NB4 (cell line): Measurements from ENCODE around the gene LCN15.

ENCODE experiments used
- DNase-seq: peaks from one replicate; pipeline ENCODE4 v3.0.0; 2010; ENCODE audit warnings: low read depth
- H3K4me3 ChIP-seq: one replicate; pipeline ENCODE4 v1.5.1; 2011; ENCODE audit warnings: mild to moderate bottlenecking, low read depth, low read length, moderate library complexity
- MAX ChIP-seq: IDR thresholded peaks from 2 replicates; pipeline ENCODE4 v1.6.1; 2011; ENCODE audit warnings: low read depth, low read length
- MYC ChIP-seq: IDR thresholded peaks from 2 replicates; pipeline ENCODE4 v1.6.1; 2011; ENCODE audit warnings: low read depth, low read length
- POLR2A ChIP-seq: IDR thresholded peaks from 2 replicates; pipeline ENCODE4 v1.6.1; 2011; ENCODE audit warnings: mild to moderate bottlenecking; ENCODE audit not compliant: insufficient read length; ENCODE audit errors: extremely low read depth
- TF ChIP-seq, protein P1 (sequence below): IDR thresholded peaks from one replicate; pipeline ENCODE4 v1.5.1; 2012; ENCODE audit warnings: low read depth, low read length

LCN15 gene

DNA sequence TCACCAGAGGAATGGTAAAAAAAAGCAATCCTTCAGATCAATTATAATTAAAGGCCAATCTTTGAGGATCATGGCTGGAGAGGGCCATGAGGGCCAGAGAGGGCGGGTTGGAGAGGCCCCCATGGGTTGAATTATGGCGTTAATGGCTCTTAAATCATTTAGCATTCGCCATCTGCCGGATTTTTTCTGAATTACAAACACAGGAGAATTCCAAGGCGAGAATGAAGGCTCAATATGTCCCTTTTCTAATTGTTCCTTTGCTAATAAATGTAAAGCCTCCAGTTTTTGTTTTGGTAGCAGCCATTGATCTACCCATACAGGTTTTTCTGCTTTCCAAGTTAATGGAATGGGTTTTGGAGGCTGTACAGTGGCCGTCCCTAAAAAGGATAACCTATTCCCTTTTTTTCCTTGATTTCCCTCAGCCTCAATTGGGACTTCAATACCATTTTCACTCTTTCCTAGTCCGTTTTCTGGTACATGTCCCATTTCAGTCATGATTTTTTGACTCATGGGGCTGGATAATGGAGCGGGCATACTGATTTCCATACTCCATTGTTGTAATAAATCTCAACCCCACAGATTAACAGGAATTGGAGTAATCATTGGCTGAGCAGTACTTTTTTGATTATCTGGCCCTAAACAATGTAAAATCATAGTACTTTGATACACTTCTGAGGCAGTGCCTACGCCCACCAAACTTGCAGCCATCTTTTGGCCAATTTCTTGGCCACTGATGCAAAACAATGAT, 20.1 kb upstream of the LCN15 start:
- H3K4me3 ChIP-seq, result no peak overlapping the region
- DNase-seq, result peak; percentile 49

DNA sequence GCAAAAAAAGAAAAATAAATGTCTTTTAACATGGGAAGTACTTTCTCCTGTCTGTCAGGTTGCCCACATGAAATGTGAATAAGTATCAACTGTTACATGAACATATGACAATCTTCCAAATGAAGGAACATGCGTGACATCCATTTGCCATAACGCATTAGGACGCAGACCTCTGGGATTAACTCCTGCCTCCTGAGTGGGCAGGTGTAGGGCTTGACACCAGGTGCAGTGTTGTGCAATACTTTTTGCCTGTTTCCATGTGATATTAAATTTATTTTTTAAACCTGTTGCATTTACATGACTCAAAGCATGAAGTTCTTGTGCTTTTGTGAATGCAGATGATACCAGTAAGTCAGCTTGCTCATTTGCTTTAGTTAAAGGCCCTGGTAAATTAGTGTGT, 18.1 kb upstream of the LCN15 start:
- DNase-seq, result no peak
- H3K4me3 ChIP-seq, result no peak overlapping the region
- TF ChIP-seq MYC, result no peak
- no peak for TF ChIP-seq POLR2A
- no peak for TF ChIP-seq MAX
- TF ChIP-seq, protein P1, sequence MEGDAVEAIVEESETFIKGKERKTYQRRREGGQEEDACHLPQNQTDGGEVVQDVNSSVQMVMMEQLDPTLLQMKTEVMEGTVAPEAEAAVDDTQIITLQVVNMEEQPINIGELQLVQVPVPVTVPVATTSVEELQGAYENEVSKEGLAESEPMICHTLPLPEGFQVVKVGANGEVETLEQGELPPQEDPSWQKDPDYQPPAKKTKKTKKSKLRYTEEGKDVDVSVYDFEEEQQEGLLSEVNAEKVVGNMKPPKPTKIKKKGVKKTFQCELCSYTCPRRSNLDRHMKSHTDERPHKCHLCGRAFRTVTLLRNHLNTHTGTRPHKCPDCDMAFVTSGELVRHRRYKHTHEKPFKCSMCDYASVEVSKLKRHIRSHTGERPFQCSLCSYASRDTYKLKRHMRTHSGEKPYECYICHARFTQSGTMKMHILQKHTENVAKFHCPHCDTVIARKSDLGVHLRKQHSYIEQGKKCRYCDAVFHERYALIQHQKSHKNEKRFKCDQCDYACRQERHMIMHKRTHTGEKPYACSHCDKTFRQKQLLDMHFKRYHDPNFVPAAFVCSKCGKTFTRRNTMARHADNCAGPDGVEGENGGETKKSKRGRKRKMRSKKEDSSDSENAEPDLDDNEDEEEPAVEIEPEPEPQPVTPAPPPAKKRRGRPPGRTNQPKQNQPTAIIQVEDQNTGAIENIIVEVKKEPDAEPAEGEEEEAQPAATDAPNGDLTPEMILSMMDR, result no peak

More for the DNA sequence above, 20.1 kb upstream of the LCN15 start:
- TF ChIP-seq MYC, result no peak
- TF ChIP-seq, protein P1, result no peak
- no peak for TF ChIP-seq MAX
- no peak for TF ChIP-seq POLR2A

GRCh38 chr9:136779808-136780207, 15.5 kb upstream of the LCN15 start:
- TF ChIP-seq MAX, result no peak
- TF ChIP-seq, protein P1, result peak; percentile 2
- DNase-seq, result no peak
- H3K4me3 ChIP-seq, result no peak overlapping the region

DNA sequence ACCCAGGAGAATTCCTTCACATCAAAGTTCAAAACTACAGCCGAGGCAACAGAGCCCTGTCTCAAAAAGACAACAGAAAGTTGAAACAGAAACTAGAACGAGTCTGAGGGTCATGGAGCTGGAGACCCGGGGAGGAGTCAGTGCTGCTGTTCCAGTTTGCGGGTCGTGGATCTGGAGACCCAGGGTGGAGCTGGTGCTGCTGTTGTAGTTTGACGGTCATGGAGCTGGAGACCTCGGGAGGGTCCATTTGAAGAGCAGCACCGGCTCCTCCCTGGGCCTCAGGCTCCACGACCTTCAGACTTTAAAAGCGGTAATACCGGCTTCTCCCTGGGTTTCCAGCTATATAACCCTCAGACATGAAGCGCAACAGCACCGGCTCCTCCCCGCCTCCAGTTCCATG, 13.0 kb upstream of the LCN15 start:
- H3K4me3 ChIP-seq, result no peak overlapping the region
- no peak for TF ChIP-seq MAX
- no peak for TF ChIP-seq MYC
- no peak for TF ChIP-seq POLR2A
- TF ChIP-seq, protein P1, result no peak
- no peak for DNase-seq

GRCh38 chr9:136776947-136777346, 12.6 kb upstream of the LCN15 start:
- DNase-seq, result no peak
- TF ChIP-seq MAX (no peak), POLR2A (no peak), MYC (no peak)
- TF ChIP-seq, protein P1, result no peak
- no peak overlapping the region for H3K4me3 ChIP-seq

- H3K4me3 ChIP-seq, result no peak overlapping the region
- TF ChIP-seq MYC (no peak), MAX (no peak), POLR2A (no peak)
- TF ChIP-seq, protein P1, result no peak
- no peak for DNase-seq
Observed at GRCh38 chr9:136775191-136775590, 10.9 kb upstream of the LCN15 start.
